GM18507 (cell line): ENCODE results near the gene YARS1.

Experiments used
- DNase-seq: peaks from one replicate; pipeline ENCODE4 v3.0.0; 2011; ENCODE audit warnings: low read depth; ENCODE audit not compliant: insufficient read length; ENCODE audit errors: extremely low spot score
- FAIRE-seq: peaks from 2 replicates; lab custom pipeline; 2011; peaks lifted over from hg19 to GRCh38; lab: Jason Lieb, UNC

YARS1 gene

DNA sequence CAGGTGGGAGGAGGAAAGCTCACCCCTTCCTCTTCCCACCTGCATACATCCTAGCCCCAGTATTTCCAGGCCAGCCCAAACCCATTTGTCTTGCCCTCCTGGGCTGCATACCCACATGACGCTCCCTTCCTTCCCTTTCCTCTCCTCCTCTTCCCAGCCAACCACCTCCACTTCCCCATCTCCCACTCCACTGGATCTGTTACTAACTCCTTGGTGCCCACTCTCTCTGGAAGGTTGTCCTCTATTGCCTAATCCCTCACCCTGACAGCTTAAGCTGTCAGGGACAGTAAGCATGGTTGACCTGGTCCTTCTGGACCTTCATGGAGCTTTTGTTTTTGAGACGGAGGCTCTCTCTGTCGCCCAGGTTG, 91.6 kb downstream of the YARS1 start:
- no peak for DNase-seq
- no peak for FAIRE-seq
